Activated T-cell treated with anti-CD3 and anti-CD28 coated beads for 48 hours (primary cell): ENCODE data around the gene CHN2.
"Not testable (repeated sequence)": the region's sequence is repeated elsewhere in the genome, so short reads cannot be mapped to it uniquely, and the experiment has no call there.

ENCODE experiments used
- DNase-seq: peaks from one replicate; pipeline ENCODE4 v3.0.0-alpha.2; 2020; ENCODE audit warnings: low read depth

The CHN2 gene

DNA sequence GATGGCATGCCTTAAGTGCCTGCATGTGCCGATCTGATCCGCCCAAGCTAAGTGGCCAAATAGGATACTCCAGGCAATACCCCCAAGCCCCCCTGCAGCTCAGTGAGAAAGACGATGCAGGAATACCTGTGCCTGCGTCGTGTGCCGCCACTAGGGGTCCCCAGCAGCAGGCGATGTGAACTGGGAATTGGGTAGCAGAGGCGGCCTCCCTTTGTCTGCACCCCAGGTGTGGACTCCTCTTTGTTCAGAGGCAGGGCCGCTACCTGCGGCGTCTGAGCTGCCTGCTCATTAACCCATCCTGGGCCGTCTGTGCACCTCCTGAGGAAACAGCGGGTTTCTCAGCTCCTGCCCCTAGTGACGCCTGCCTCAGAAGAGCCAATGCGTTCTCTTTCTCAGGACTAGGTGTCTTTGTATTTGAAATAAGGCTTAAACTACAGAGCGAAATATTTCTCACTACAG lies 4.8 kb upstream of the CHN2 start:
- peak; percentile 41 for DNase-seq

DNA sequence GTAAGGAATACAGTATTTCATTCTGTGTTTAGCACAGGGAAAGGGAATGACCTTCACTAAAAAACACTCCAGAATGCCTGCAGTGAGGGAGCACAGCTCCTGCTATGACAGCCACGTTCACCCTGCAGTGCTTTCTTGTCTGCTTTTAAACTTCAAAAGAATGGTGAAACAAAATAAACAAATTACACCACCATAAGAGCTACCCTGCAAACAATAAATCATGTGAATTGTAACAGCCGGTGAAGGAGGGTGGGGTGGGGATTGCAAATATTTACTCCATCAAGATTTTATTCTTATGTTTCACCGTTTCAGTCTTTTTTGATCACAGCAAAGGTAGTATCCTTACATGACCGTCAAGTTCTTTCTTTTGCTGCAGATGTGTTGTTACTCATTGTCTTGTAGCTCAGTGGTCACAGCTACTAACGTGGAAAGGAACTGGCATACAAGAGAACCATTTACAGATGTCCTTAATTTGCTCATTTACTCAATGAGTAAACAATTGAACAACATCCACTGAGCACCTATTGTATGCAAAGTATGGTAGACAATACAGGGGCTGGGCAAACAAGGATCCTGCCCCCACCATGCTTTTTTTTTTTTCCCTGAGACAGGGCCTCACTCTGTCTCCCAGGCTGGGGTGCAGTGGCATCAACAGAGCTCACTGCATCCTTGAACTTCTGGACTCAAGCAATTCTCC lies 4.1 kb upstream of the CHN2 start:
- no peak for DNase-seq

DNA sequence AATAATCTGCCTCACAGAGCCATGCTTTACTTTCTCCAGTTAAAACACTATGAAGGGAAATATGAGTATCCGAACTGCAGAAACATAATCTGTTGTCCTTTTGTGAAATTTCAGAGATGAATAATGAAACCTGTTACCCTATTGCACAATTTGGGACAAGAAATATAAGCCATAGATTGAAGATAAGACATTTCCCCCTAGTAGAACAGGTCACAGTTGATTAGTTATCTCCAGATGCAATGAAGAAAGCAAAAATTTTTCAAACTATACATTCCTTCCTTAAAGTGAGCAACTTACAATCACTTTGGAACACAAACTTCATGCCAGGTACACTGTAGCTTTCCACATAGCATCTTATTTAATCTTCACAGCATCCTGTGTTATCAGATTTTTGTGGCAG lies 2.3 kb upstream of the CHN2 start:
- DNase-seq: no peak

DNA sequence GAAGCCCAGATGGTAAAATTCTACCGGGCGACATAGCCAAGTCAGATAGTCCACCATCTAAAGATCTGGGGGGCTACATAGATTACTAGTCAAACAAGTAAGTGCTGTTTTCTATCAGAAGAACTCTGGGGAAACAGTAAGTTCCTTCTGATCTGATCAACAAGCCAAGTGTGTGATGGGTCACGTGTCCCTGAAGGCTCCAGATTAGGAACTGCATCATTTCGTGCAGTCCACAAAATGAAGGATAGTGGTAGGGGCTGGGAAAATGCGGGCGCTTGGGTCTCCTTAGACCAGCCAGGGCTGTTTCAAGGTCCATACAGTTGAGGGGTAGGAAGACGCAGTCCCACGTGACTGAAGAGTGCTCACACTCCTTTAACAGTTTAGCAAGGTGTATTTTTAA lies 1.8 kb upstream of the CHN2 start:
- DNase-seq: no peak

DNA sequence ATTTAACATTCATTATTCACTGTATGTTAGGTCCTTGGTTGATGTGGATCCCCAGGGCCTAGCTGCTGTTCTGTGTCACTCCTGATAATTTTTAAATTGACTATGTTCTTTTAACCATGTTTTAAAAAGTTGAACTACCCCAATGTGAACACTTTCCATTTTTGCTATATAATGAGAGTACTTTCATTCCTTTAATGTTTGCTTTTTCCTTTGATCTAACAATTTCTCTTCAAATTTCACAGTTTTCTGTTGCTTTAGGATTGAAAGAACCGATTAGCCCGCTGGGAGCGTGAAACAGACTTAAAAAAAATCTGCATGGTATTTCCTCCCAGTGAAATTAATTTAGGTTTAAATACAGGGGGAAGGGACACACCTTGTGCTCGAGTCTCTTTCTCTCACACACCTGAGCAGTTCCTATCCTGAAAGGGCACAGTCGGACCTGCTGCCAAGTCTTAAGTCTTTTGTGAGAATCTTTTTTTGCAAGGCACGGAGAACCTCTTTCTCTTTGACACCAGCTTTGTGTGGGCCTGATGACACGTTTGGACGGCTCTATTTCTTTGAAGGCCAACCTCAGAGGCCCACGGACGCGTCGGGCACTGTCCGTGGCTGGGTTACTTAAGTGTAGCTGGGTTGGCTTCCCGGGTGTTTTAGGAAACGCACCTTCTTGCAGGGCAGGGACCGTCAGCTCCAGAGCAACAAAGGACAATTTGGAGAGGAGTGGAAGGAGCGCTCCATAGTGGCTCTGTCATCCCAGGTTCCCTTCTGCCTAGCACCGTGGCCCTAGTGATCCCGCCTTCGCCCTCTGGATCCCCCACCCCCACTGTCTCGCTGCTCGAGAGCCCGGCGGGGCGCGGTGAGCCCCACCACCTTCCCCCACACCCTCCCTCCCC lies 1.0 kb upstream of the CHN2 start:
- DNase-seq: no peak

DNA sequence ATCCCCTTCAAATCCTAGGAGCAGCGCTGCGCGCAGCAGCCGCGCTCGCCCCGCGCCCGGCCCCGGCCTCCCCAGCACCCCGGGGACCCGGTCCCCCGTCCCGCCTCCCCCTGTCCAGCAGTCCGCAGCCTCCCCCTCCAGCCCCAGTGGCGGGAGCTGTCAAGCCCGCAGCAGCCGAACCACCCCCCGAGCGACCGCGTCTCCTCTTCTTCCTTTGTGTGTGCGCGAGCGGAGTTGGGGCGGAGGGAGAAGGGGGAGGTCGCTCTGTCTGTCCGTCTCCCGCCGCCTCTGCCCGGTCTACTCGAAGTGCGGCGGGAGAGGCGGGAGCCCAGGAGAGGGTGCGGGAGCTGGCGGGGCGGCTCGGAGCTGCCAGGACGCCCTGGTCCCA lies 375 bp upstream of the CHN2 start:
- DNase-seq: no peak

DNA sequence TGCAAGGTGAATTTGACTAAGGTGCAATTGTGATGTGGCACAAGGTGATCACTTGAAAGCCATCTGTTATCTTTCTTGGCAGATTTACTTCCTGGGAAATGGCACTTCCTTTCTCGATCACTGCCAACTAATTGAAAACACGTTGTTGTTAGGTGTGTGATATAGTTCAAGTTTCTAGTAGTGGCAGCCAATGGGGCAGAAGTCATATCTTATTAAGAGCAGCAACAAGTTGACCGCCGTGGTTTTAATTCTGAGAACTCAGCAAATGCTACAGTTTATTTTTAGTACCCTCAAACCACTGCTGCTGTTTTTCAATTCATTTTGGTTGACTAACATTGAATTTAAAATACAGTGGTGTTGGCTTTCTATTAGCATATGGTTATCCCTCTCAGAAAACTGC lies 1.6 kb downstream of the CHN2 start:
- DNase-seq: no peak

DNA sequence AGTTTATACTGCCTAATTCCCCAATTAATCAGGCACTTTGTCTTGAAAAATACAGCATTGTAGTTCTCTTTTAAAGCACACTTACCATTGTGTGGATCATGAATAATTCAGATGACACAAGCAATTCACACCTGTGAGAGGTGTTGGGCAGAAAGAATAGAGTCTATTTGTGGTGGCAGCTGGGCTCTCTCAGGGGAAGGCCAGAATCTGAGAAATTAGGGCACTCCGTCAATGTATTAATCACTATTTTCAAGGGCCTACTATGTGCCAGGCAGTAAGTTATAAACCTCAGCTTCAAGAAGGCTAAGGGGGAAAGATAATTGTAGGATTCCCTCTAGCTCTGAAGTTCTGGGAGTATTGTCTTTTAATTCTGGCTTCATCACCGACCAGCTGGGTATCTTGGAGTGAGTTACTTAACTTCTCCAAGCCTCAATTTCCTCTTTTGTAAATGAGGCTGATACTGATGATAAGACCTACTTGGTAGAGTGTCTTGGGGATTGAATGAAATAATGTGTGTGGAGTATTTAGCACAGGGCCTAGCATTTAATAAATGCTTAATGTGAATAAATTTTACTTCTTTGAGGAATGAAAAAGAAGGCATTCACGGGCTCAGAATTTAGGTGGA lies 2.5 kb downstream of the CHN2 start:
- no peak for DNase-seq

DNA sequence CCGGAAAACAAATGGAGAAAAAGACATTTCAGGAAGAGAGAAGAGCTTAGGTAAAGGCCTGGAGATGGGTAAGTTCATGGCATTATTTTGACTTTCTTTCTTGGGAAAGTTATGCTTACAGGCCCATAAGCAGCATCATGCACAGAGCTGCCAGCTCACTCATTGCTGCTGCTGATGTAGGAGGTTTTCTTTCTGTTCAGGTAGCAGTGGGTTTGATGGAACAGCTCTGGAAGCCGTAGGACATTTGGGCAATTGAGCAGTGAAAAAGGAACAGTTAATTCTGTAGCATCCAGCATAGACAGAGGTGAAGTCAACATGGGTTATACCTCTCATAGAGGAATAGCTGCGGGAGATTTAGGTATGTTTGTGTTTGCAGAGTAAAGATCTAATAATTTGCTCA lies 3.3 kb downstream of the CHN2 start:
- DNase-seq: no peak

DNA sequence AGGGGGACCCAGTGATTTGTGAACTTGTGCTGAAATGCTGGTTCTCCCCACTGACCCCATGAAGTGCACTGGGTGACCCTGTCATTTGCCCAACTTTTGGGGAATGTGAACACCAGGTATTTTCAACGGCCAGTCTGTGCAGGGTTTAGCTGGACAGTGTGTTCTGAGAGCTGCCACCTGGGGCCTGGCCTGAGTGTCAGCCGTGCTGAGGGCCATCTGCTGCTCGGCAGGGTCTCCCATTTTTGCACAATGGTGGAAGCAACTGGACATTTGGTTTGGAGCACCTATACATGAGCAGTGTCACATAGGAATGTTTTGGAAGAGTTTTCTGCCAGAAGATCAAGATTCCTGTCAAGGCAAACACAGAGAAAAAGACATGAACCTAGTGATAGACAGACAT lies 5.2 kb downstream of the CHN2 start:
- no peak for DNase-seq

DNA sequence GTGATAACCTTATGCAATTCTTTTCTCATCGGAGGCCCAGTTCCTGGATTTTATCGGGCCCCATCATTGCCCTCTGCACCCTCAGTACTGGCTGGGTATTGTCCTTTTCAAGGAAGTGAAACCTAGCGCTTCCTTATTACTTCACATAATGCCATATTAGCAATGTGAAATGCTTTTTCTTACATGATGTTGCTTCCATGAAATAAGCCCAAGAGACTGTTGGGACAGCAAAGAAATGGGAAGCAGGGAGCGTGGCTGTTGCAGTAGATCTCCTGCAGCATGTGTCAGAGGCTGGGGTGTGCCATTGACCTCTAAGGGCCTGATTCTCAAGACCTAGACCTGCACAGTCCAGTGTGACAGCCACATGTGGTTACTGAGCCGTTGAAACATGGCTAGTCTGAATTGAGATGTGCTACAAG lies 8.1 kb downstream of the CHN2 start:
- no peak for DNase-seq

DNA sequence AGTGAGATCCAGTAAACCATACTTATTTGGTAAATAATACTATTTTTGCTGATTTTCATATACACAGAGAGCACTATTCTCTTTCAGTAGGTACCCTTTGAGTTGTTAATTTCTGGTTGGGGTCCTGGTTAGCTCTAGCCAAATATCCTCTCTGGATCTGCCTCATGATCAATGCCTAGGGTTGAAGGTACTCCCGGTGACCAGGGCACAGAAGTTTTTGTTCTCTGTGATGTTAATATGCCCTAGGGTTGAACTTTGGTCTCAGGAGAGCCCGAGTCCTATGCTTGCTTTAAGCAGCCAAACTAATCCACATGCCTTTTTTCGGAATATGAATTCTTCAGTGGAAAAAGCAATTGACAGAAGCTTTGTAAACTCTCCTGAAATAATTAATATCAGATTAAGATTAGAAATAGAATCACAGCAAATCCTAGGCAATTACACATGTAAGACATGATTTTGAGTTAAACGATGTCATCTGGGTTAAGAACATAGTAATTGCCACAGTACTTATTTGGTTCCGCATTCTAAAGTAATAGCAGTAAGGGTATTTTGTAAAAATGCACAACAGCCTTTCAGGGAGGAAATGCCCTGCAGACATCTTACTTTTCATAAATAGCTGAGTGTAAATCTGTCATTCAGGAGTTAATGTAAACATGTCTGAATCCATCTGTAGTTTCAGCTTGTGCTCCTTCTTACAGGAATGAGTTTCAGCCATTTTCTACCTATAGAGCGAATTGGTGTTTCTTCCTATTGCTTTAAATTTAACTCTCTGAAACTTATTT lies 10.1 kb downstream of the CHN2 start:
- no peak for DNase-seq

DNA sequence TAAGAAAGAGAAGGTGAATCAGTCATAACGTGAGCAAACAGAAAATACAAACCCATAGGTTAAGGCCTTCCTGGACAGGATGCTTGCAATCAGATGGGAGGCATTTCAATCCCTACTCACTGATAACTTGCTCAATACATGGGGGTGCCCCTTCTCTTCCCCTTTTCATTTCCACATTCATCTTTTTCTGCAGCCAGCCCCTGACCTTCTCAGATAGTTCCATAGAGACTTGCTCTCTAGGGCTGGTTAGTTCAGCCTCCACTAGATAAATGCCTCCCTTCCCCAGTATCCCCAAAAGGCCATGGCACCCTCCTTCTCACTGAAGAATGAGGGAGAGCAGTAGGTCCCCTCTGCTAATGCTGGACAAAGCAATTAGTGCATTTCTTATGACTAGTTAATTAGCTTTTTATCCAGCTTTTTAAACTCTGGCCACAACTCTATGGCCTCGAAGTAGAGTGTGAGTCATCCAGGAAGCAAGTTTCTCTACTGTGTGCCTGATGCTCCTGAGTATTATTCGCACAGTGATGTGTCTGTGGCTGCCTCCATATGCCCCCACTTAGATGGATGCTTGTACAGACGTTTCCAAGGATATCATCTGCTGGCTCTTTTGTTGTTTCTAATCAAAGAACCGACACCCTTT lies 12.7 kb downstream of the CHN2 start:
- DNase-seq: no peak

DNA sequence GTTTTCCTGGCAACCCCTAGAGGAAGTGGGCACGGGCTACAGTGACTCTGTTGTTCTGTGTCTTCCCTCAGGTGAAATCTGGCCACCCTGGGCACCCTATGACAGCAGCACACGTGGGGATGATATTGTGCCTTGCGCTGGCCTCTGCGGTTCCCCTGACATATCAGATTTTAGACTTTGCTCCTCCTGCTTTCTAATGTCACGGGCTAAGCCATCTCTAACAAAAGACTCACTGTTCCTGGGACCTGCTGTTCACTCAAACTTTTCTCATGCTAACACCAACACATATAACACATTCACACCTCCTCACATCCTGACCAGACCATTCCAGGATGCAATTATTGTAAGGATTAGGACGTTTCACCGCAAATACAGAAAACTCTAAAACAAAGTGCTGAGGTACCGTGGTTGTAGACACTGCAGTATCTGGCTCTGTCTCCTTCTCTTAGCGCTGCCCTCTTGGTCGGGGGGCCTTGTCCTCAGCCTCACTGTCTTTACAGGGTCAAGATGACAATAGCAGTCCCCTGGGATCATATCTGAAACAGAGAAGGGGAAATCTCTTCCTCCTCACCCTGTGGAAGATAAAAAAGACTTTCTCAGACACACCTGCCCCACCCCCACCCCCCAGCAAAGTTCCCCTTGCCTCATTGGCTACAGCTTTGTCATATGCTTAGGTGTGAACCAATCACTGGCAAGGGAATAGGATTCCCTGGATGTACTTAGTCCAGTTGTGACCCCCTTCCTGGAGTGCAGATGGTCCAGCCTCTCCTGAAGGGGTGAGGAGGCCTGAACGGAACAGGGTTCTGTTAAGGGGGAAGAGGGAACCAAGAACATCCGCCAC lies 14.1 kb downstream of the CHN2 start:
- DNase-seq: no peak

DNA sequence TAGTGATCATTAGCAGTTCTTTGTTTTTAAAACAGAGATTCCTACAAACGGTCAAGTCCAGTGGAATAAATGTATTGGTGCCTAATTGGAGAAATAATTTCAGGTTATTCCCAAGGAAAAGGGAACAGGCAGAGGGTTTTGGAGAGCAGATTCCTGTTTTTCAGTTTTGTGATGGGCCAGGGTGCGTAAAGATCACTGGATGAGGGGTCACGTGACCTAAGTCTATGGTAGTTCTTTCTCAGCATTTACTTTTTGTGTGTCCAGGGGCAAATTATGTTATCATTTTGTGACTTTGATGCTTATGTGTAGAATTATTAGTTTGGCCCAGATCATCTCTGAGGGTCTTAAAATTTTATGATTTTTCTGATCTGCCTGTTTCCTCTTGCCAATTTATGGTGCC lies 15.2 kb downstream of the CHN2 start:
- DNase-seq: no peak

DNA sequence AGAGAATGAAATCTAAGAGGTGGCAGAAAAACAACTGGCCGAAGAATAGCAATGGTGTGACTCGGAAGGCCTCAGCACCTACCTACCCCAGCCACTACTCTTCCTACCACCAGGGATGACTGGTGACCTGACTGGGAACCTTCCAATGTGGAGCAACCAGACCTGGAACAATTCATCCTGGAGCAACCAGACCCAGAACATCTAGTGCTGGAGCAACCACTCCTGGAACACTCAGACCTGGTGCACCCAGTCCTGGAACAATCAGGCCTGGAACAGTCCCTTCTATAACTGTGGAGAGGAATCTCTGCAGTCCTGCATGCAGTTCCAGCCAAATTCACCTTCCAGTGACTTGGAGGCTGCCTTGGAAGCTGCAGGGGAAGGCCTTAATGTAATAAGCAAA lies 18.2 kb downstream of the CHN2 start:
- DNase-seq: not testable (repeated sequence)

DNA sequence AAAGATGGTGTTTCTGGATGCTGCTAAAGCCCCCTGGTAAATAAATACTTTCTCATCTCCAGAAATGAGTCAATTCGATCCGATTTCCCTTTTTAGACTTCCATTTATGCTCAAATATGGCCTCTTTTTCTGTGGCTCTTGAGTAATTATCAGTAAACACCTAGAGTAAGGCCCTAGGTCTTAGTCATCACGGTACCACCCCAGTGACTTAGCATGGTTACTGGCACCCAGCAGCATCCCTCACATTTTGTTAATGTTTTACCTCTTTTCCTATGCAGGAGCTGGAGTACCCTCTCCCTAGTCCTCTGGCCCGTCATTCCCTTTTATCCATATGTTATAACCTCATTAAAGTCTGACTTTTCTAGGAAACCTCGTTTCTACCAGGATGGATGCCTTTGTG lies 19.5 kb downstream of the CHN2 start:
- DNase-seq: no peak

DNA sequence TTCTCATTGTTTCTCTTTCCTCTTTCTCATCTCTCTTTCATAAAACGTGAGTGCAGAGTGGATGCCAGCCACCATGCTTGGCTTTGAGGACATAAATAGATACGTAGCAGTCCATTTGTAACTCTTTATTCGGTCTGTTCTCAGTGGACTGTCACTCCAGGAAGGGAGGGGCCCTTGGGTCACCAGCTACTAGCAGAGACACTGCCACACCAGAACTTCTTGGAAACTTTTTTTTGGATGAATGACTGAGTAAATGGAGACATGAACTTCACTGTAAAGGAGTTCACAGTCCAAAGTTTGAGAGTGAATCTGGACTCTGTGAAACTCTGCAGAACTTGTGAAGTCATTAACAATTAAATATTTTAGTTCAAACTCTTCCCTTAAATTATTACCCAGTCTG lies 20.2 kb downstream of the CHN2 start:
- no peak for DNase-seq

DNA sequence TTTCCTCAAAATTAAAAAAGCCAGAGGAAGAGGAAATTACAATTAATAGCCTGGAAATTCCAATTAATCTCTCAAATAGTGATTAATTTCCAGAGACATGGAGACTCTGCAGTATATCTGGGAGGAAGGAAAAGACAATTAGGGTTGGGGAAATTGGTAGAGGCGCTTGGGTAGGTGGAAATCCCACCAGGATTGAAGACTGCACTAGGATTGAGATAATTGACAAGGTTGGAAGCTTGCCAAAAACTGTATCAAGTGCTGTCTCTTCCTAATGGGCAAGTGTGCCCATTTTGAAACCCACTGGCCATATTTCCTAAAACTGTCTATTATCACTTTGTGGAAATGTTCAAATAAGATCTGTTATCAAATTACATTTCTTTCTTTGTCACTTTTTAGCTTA lies 21.6 kb downstream of the CHN2 start:
- no peak for DNase-seq

DNA sequence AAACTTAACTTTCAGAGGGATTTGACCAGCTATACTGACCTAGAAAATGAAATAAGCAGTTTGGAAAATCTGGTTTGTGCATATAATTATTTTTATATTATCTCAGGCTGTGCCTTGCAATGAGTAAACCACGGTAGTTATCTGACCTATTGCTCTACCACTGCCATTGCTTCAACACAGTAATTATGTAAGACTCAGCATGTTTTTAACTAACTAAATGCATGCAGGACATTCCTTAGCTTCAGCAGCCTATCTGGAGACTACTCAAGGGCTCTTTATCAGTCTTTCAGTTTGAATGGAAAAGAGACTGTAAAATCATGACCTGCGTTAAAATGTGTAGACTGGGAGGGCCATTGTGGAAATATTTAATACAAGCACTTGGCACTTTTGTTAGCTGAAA lies 22.5 kb downstream of the CHN2 start:
- no peak for DNase-seq

DNA sequence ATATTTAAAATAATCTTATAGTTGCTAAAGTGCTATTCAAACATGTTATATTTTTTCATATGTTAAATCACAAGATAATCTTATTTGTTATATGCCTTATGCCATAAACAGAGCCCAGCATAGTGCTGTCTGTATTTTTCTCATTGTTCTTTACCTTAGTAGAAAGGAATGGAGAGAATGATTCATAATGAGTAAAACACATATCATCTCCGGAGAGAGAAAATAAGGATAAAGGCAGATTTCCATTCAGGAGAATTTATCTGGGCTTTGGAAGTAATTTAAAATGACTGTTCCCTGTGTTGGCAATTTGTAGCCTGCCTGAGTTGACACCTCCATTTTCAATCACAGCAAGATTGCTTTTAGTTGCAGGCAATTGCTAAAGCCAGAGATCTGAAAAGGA lies 30.2 kb downstream of the CHN2 start:
- DNase-seq: no peak
